Measurements from ENCODE around the gene CARD16.

- TF ChIP-seq CTCF (tag by site-specific recombination; IDR thresholded peaks at IDR 0.05) (no peak), REST (tag by site-specific recombination; IDR thresholded peaks at IDR 0.05) (no peak), ZNF24 (tag by site-specific recombination; IDR thresholded peaks at IDR 0.05) (no peak), ZNF37A (tag by site-specific recombination; IDR thresholded peaks at IDR 0.05) (no peak), ZNF362 (tag by site-specific recombination; IDR thresholded peaks at IDR 0.05) (no peak), RBAK (tag by site-specific recombination; IDR thresholded peaks at IDR 0.05) (no peak)
These were observed 47.4 kb upstream of the CARD16 start for GRCh38 chr11:105092256-105093239.
